ENCODE measurements around the gene RRP9. TPM values are rescaled to one million over a fixed set of nuclear protein-coding genes. Genes with fewer than 3 reads are reported as not detected.

Gene RRP9
- total and polyA plus RNA-seq, 10 of the 15 experiments (the other 5 are each of a cell fraction or from before 2014, with no cell fraction given) = 4.7 to 91.5 (median 41.7) TPM

GRCh38 chr3:51941798-51942602 is at the start of gene RRP9, which contains the start of gene PARP3 (continued):
- TF ChIP-seq ZNF24 (IDR thresholded peaks at IDR 0.05) (peak; percentile 12; the same call in 1 of the 2 replicates), LARP7 (IDR thresholded peaks at IDR 0.05) (peak; percentile 95), CHD4 (IDR thresholded peaks at IDR 0.05) (no peak), STAT3 (IDR thresholded peaks at IDR 0.05; ENCODE audit: low read depth, low read length) (no peak), HDGF (IDR thresholded peaks at IDR 0.05) (peak; percentile 99; the same call in 1 of the 2 replicates), PKNOX1 (IDR thresholded peaks at IDR 0.05) (peak; percentile 36; the same call in 1 of the 2 replicates), NFYA (IDR thresholded peaks at IDR 0.05; ENCODE audit: borderline replicate concordance, low read depth, low read length) (peak; percentile 50; the same call in 1 of the 2 replicates), MTA2 (IDR thresholded peaks at IDR 0.05; ENCODE audit: low read depth) (no peak), RB1 (IDR thresholded peaks at IDR 0.05; ENCODE audit: borderline replicate concordance) (peak; percentile 80; the same call in 1 of the 2 replicates), GATAD2B (conservative IDR thresholded peaks at IDR 0.05; ENCODE audit: low read depth) (peak; percentile 45), EZH2 (IDR thresholded peaks at IDR 0.05; ENCODE audit: borderline replicate concordance, control insufficient read depth, low read depth, low read length) (no peak), MYC (IDR thresholded peaks at IDR 0.05; ENCODE audit: insufficient read depth, insufficient read length, insufficient replicate concordance, low read length, severe bottlenecking) (peak; percentile 31), TBL1XR1 (IDR thresholded peaks at IDR 0.05; ENCODE audit: low read depth, low read length) (no peak; the same call in 1 of the 2 replicates), NFYB (IDR thresholded peaks at IDR 0.05; ENCODE audit: insufficient read depth, low read depth, low read length) (peak; percentile 96), CREB1 (IDR thresholded peaks at IDR 0.05; ENCODE audit: low read depth) (peak; percentile 45; the same call in 1 of the 2 replicates), RUNX3 (IDR thresholded peaks at IDR 0.05; ENCODE audit: low read length) (peak; percentile 68), MEF2A (IDR thresholded peaks at IDR 0.05; ENCODE audit: insufficient read depth, low read depth, low read length) (no peak; the same call in 1 of the 2 replicates), BRCA1 (IDR thresholded peaks at IDR 0.05; ENCODE audit: low read depth, low read length) (no peak), PAX5 (IDR thresholded peaks at IDR 0.05; ENCODE audit: borderline replicate concordance, low read depth, low read length) (peak; percentile 5; the same call in 1 of the 2 replicates), CBFB (IDR thresholded peaks at IDR 0.05; ENCODE audit: low read depth) (peak; percentile 47; the same call in 1 of the 2 replicates), YY1 (IDR thresholded peaks at IDR 0.05; ENCODE audit: low read depth, low read length) (peak; percentile 78), ZNF622 (IDR thresholded peaks at IDR 0.05) (no peak), CBX3 (IDR thresholded peaks at IDR 0.05; ENCODE audit: borderline replicate concordance, low read depth) (no peak), ZNF217 (IDR thresholded peaks at IDR 0.05) (peak; percentile 14; the same call in 1 of the 2 replicates)
- TF ChIP-seq, protein P1, sequence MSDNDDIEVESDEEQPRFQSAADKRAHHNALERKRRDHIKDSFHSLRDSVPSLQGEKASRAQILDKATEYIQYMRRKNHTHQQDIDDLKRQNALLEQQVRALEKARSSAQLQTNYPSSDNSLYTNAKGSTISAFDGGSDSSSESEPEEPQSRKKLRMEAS (IDR thresholded peaks at IDR 0.05; ENCODE audit: low read depth, low read length) = peak; percentile 93
- TF ChIP-seq, protein P2, sequence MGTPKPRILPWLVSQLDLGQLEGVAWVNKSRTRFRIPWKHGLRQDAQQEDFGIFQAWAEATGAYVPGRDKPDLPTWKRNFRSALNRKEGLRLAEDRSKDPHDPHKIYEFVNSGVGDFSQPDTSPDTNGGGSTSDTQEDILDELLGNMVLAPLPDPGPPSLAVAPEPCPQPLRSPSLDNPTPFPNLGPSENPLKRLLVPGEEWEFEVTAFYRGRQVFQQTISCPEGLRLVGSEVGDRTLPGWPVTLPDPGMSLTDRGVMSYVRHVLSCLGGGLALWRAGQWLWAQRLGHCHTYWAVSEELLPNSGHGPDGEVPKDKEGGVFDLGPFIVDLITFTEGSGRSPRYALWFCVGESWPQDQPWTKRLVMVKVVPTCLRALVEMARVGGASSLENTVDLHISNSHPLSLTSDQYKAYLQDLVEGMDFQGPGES (IDR thresholded peaks at IDR 0.05) = peak; percentile 88
